ENCODE data around the gene CCDC136. TPM values are rescaled to one million over a fixed set of nuclear protein-coding genes. Genes with fewer than 3 reads are reported as not detected.

The CCDC136 gene
- polyA plus RNA-seq, 1 donor (not counting 4 experiments of a cell fraction or from before 2014, with no cell fraction given) = 1.6 TPM

GRCh38 chr7:128865996-128866877, 74.5 kb downstream of the CCDC136 start:
- dilution Hi-C loops (cut with MboI; ENCODE audit: extremely low pct_ligation_motif_present, low sequenced_read_pairs) = no loop called here
- no peak for TF ChIP-seq EZH2 (IDR thresholded peaks at IDR 0.05; ENCODE audit: low read length)
- FAIRE-seq (no peak), DNase-seq (ENCODE audit: low read depth, low spot score) (no peak)
- H3K9me1 ChIP-seq (ENCODE audit: control insufficient read depth, extremely low read depth, insufficient read depth, low read length) = peaks cover 4% of the 10 kb centered on the region
- H3K79me2 ChIP-seq (ENCODE audit: control insufficient read depth, insufficient read depth, low read length) = peaks cover 32% of the 10 kb centered on the region
- no peak overlapping the region for H3K27ac ChIP-seq (ENCODE audit: control insufficient read depth, insufficient read depth, low read length)
- H3K9ac ChIP-seq (ENCODE audit: control insufficient read depth, extremely low read depth, insufficient read depth, low read length) = no peak overlapping the region
- peaks cover 37% of the 10 kb centered on the region for H3K4me1 ChIP-seq (ENCODE audit: control insufficient read depth, extremely low read depth, insufficient read depth, low read length)
- H3K36me3 ChIP-seq (ENCODE audit: control insufficient read depth in 2 of 2, extremely low read depth in 1 of 2, insufficient read depth in 2 of 2, low read length in 2 of 2) = peaks cover 10 to 17% of the 10 kb centered on the region in 2 experiments
- no peaks in the 10 kb centered on the region for H3K9me3 ChIP-seq (ENCODE audit: control insufficient read depth, low read depth, low read length)
- H3K4me2 ChIP-seq (ENCODE audit: control insufficient read depth, extremely low read depth, insufficient read depth, low read depth, low read length) = no peak overlapping the region
- no peak overlapping the region for H2AFZ ChIP-seq (ENCODE audit: control insufficient read depth, low read length)
- peaks cover 7% of the 10 kb centered on the region for H4K20me1 ChIP-seq (ENCODE audit: control insufficient read depth, extremely low read depth, insufficient read depth, low read length)
- peaks cover 9% of the 10 kb centered on the region for H3K27me3 ChIP-seq (ENCODE audit: control insufficient read depth, extremely low read depth, insufficient read depth, low read length)
- H3K4me3 ChIP-seq (ENCODE audit: control insufficient read depth in 2 of 3, extremely low read depth in 1 of 3, insufficient read depth in 2 of 3, low read depth in 1 of 3, low read length in 3 of 3) = no peak overlapping the region

- peaks cover 40% of the 10 kb centered on the region for H3K4me1 ChIP-seq (ENCODE audit: control insufficient read depth, extremely low read depth, insufficient read depth, low read length)
- peaks cover 32% of the 10 kb centered on the region for H3K79me2 ChIP-seq (ENCODE audit: control insufficient read depth, insufficient read depth, low read length)
- dilution Hi-C loops (cut with MboI; ENCODE audit: extremely low pct_ligation_motif_present, low sequenced_read_pairs) = no loop called here
- FAIRE-seq (no peak), DNase-seq (ENCODE audit: low read depth, low spot score) (no peak)
- no peak overlapping the region for H3K9ac ChIP-seq (ENCODE audit: control insufficient read depth, extremely low read depth, insufficient read depth, low read length)
- peaks cover 7% of the 10 kb centered on the region for H4K20me1 ChIP-seq (ENCODE audit: control insufficient read depth, extremely low read depth, insufficient read depth, low read length)
- no peaks in the 10 kb centered on the region for H3K9me3 ChIP-seq (ENCODE audit: control insufficient read depth, low read depth, low read length)
- H3K27ac ChIP-seq (ENCODE audit: control insufficient read depth, insufficient read depth, low read length) = no peak overlapping the region
- H3K4me3 ChIP-seq (ENCODE audit: control insufficient read depth in 2 of 3, extremely low read depth in 1 of 3, insufficient read depth in 2 of 3, low read depth in 1 of 3, low read length in 3 of 3) = no peak overlapping the region
- no peak overlapping the region for H2AFZ ChIP-seq (ENCODE audit: control insufficient read depth, low read length)
- no peak overlapping the region for H3K4me2 ChIP-seq (ENCODE audit: control insufficient read depth, extremely low read depth, insufficient read depth, low read depth, low read length)
- H3K36me3 ChIP-seq (ENCODE audit: control insufficient read depth in 2 of 2, extremely low read depth in 1 of 2, insufficient read depth in 2 of 2, low read length in 2 of 2) = peaks cover 10 to 17% of the 10 kb centered on the region in 2 experiments
- H3K9me1 ChIP-seq (ENCODE audit: control insufficient read depth, extremely low read depth, insufficient read depth, low read length) = peaks cover 4% of the 10 kb centered on the region
- TF ChIP-seq EZH2 (IDR thresholded peaks at IDR 0.05; ENCODE audit: low read length) = no peak
- no peak for TF ChIP-seq CTCF (optimal IDR thresholded peaks at IDR 0.05 in 1 of 3, IDR thresholded peaks at IDR 0.05 in 1 of 3, conservative IDR thresholded peaks at IDR 0.05 in 1 of 3; ENCODE audit: extremely low read depth in 1 of 3, insufficient read depth in 2 of 3, low read length in 3 of 3)
- H3K27me3 ChIP-seq (ENCODE audit: control insufficient read depth, extremely low read depth, insufficient read depth, low read length) = peaks cover 9% of the 10 kb centered on the region
These were observed 75.5 kb downstream of the CCDC136 start for GRCh38 chr7:128867241-128867640.

All from keratinocyte (primary cell).